OCI-LY1 (cell line): ENCODE results near the gene ENTPD2.

Source experiments
- EZH2 ChIP-seq: fragments of 200-600 bp; sonication (generic), shearing (Covaris generic); IDR thresholded peaks from 2 replicates; pipeline ENCODE4 v1.8.0; 2017; ENCODE audit warnings: borderline replicate concordance, mixed run types, mild to moderate bottlenecking, antibody characterized with exemption, low read length, moderate library complexity, mixed read lengths
- TF ChIP-seq, protein P1 (sequence below): fragments of 200-600 bp; sonication (generic), shearing (Covaris generic); IDR thresholded peaks from 2 replicates; pipeline ENCODE4 v1.5.1; 2017; ENCODE audit warnings: mild to moderate bottlenecking, antibody characterized with exemption, low read length, moderate library complexity, mixed read lengths

DNA sequence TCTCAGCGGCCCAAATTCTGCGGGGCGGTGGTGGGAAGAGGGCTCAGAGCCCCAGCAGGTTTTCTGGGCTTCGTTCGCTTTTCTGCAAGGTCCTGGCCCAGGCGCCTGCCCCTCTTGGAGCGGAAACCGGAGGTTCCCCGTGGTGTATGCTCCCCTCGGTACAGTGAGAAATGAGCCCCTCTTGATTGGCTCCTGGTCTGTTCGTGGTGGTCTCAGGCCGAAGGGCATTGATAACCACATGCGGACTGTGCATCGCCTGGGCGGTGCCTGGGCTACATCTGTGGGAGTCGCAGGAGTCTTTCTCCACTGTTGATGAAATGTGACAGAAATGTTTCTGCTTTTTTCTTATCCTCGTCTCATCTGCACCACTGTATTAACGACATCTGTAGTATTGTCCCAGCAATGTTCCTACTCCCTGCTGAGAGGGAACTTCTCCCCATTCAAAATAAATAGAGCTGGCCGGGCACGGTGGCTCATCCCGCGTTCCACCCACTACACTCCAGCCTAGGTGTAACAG is 33.6 kb upstream of the ENTPD2 start:
- TF ChIP-seq, protein P1, sequence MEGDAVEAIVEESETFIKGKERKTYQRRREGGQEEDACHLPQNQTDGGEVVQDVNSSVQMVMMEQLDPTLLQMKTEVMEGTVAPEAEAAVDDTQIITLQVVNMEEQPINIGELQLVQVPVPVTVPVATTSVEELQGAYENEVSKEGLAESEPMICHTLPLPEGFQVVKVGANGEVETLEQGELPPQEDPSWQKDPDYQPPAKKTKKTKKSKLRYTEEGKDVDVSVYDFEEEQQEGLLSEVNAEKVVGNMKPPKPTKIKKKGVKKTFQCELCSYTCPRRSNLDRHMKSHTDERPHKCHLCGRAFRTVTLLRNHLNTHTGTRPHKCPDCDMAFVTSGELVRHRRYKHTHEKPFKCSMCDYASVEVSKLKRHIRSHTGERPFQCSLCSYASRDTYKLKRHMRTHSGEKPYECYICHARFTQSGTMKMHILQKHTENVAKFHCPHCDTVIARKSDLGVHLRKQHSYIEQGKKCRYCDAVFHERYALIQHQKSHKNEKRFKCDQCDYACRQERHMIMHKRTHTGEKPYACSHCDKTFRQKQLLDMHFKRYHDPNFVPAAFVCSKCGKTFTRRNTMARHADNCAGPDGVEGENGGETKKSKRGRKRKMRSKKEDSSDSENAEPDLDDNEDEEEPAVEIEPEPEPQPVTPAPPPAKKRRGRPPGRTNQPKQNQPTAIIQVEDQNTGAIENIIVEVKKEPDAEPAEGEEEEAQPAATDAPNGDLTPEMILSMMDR, result no peak
- no peak for TF ChIP-seq EZH2
